ENCODE results near the gene ARRDC5. TPM values are rescaled to one million over a fixed set of nuclear protein-coding genes. Genes with fewer than 3 reads are reported as not detected.

The ARRDC5 gene
- total RNA-seq = 0.49 TPM in 1 of 2 replicates, not detected in the other

DNA sequence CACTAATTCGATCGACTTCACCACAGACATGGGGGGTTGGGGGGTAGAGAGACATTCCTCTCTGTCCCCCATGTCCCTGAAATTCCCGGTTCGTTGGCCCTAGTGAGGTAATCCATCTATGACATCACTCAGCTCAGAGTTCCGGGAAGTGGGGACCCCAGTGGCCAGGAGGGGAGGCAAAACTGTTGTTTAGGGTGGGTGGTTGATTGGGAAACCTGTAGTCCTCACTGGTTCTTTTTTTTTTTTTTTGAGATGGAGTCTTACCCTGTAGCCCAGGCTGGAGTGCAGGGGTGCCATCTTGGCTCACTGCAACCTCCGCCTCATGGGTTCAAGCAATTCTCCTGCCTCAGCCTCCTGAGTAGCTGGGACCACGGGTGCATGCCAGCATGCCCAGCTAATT is at the start of gene ARRDC5:
TSS of gene ARRDC5 (minus strand) at position 101 of the 400 bp plus-strand sequence. CDS start at position 30, 71 bp downstream.

DNA sequence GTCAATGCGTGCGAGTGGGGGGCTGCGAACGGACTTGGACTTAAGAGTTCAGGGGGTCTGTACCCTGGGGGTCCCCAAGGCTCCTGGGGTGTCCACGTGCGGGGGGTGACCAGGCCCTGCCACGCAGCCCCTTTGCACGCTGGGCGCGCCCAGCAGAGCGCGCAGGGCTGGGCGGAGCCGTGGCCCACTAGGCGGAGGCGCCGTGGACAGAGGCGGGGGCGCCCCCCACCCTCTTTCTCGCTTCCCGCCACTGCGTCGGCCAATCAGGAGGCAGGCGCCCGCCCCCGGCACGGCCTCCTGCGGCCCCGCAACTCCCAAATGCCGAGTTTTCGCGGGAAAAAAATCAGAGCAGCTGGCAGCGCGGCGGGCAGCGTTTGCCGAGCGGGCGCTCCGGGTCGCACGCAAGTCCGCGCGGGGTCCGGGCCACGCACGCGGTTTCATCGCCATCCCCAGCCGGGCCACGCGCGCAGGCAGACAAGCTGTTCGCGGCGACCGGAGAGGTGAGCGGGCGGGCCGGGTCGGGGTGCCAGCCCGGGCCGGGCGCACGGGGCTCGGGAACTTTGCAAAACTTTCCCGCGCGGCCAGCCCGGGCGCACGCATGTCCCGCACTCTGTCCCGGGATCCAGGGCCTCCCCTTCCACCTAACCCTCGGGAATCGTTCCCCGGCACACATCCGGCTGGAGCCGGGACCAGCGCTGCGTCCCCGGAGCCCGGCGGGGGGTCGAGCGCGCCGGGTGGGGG is 6.6 kb upstream of the ARRDC5 start, which contains the start of gene UHRF1:
TSS of gene UHRF1 (plus strand) at position 346 of the 741 bp plus-strand sequence. CDS start 1,385 bp downstream, outside the sequence.

DNA sequence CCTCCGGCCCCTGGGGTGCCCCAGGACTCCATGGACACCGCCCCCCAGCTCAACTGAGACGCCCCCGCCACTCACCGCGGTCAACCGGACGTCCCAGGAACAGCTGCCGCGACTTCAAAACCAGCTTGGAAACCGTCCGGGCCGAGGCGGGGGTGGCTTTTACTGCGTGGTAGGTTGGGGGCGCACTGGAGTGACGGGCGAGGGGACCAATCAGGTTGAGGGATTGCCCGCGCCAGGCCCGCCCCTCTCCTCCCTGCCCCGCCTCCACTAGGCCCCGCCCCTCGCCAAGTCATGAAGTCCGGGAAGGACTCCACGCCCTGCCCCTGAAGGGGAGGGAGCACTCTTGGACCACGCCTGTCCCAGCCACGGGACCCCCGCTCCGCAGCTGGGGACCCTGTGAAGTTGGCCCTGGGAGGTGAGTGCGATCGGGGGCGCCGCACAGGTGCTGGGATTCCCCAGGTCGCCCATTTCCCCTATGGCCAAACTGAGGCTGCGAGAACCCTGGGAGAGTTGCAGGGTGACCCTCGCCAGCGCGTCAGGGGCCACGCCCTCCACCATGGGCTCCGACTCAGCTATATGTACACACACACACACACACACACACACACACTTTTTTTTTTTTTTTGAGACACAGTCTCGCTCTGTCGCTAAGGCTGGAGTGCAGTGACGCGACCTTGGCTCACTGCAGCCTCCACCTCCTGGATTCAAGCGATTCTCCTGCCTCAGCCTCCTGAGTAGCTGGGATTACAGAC is 35.0 kb downstream of the ARRDC5 start, which contains the start of gene PLIN3:
TSS of gene PLIN3 (minus strand) at position 134 of the 752 bp plus-strand sequence. CDS start 6,273 bp downstream, outside the sequence.

Small RNAs within 50 kb of the gene (small RNA-seq; reads per million reads assigned to genes)
- not detected for gene MIR4747

Other genes with a start within 250 kb of the ARRDC5 start
- gene MYDGF, start 232.6 kb downstream of the ARRDC5 start, total RNA-seq = 80.5 and 117 TPM in 2 replicates
- gene DPP9, start 179.1 kb downstream of the ARRDC5 start, total RNA-seq = 29.9 and 35.6 TPM in 2 replicates
- gene FEM1A, start 111.2 kb downstream of the ARRDC5 start, total RNA-seq = 15.8 and 18.8 TPM in 2 replicates
- gene TICAM1, start 71.2 kb downstream of the ARRDC5 start, total RNA-seq = 5.6 and 6.7 TPM in 2 replicates
- gene PLIN3, start 35.2 kb downstream of the ARRDC5 start, total RNA-seq = 345 and 355 TPM in 2 replicates
- gene UHRF1, start 6.6 kb upstream of the ARRDC5 start, total RNA-seq = 13.7 and 19.1 TPM in 2 replicates
- 32.7 and 40.7 TPM in 2 replicates for gene KDM4B, start 66.2 kb upstream of the ARRDC5 start, total RNA-seq

Data from hair follicle dermal papilla cell (primary cell).